DOHH2 (cell line): Measurements from ENCODE around the gene ESRRB.

ENCODE experiments used
- H3F3A ChIP-seq: fragments of 200-600 bp; sonication (generic), shearing (Covaris generic); 2 replicates; pipeline ENCODE4 v1.6.0; 2016; ENCODE audit warnings: antibody characterized with exemption, mild to moderate bottlenecking; ENCODE audit not compliant: control insufficient read depth, insufficient read depth
- H3K27ac ChIP-seq: fragments of 200-600 bp; sonication (generic); 2 replicates; pipeline ENCODE4 v1.5.1; 2014; ENCODE audit warnings: low read depth, mild to moderate bottlenecking, low read length, moderate library complexity
- H3K27me3 ChIP-seq: fragments of 200-600 bp; sonication (generic); 2 replicates; pipeline ENCODE4 v1.6.1; 2014; ENCODE audit warnings: mild to moderate bottlenecking, low read length, mixed read lengths; ENCODE audit not compliant: control insufficient read depth
- H3K36me3 ChIP-seq: fragments of 200-600 bp; sonication (generic); 2 replicates; pipeline ENCODE4 v1.6.1; 2014; ENCODE audit warnings: mild to moderate bottlenecking, low read length, moderate library complexity, mixed read lengths; ENCODE audit not compliant: control insufficient read depth
- H3K4me1 ChIP-seq: fragments of 200-600 bp; sonication (generic); 2 replicates; pipeline ENCODE4 v1.6.1; 2014; ENCODE audit warnings: mild to moderate bottlenecking, low read length, mixed read lengths; ENCODE audit not compliant: control insufficient read depth
- H3K4me2 ChIP-seq: fragments of 200-600 bp; sonication (generic); 2 replicates; pipeline ENCODE4 v1.6.0; 2014; ENCODE audit warnings: mild to moderate bottlenecking, low read length, moderate library complexity
- H3K4me3 ChIP-seq: fragments of 200-600 bp; sonication (generic); 2 replicates; pipeline ENCODE4 v1.5.1; 2014; ENCODE audit warnings: mild to moderate bottlenecking, low read length, mixed read lengths
- H3K79me2 ChIP-seq: fragments of 200-600 bp; sonication (generic); 2 replicates; pipeline ENCODE4 v1.6.1; 2014; ENCODE audit warnings: mild to moderate bottlenecking, low read length, mixed read lengths; ENCODE audit not compliant: control insufficient read depth
- H3K9me2 ChIP-seq: fragments of 200-600 bp; sonication (generic); replicated peaks from 2 replicates; pipeline ENCODE4 v1.6.1; 2014; ENCODE audit warnings: mild to moderate bottlenecking, low read length, mixed read lengths; ENCODE audit not compliant: control insufficient read depth
- H3K9me3 ChIP-seq: fragments of 200-600 bp; sonication (generic); 2 replicates; pipeline ENCODE4 v1.6.1; 2014; ENCODE audit warnings: antibody characterized with exemption, low read length, mixed read lengths; ENCODE audit not compliant: control insufficient read depth, insufficient read depth
- H4K20me1 ChIP-seq: fragments of 200-600 bp; sonication (generic); 2 replicates; pipeline ENCODE4 v1.6.0; 2014; ENCODE audit warnings: low read depth, mild to moderate bottlenecking, antibody characterized with exemption, low read length, moderate library complexity; ENCODE audit not compliant: control insufficient read depth, insufficient read depth
- CTCF ChIP-seq: fragments of 200-600 bp; sonication (generic); IDR thresholded peaks from one replicate; pipeline ENCODE4 v1.5.1; 2014; ENCODE audit warnings: antibody characterized with exemption, mild to moderate bottlenecking, low read depth, low read length; ENCODE audit not compliant: poor library complexity, severe bottlenecking
- EZH2phosphoT487 ChIP-seq: fragments of 200-600 bp; sonication (generic); IDR thresholded peaks from 2 replicates; pipeline ENCODE4 v1.6.1; 2017; ENCODE audit warnings: borderline replicate concordance, mild to moderate bottlenecking, antibody characterized with exemption, low read length, moderate library complexity, mixed read lengths

Gene ESRRB

GRCh38 chr14:76537906-76538647 lies 162.1 kb downstream of the ESRRB start:
- H3K79me2 ChIP-seq, result no peaks in the 10 kb centered on the region
- no peaks in the 10 kb centered on the region for H3K9me2 ChIP-seq
- H3K27ac ChIP-seq, result no peak overlapping the region
- no peaks in the 10 kb centered on the region for H4K20me1 ChIP-seq
- no peaks in the 10 kb centered on the region for H3K9me3 ChIP-seq
- TF ChIP-seq EZH2phosphoT487 (no peak), CTCF (no peak)
- no peak overlapping the region for H3K4me2 ChIP-seq
- no peaks in the 10 kb centered on the region for H3K36me3 ChIP-seq
- H3K4me1 ChIP-seq, result no peaks in the 10 kb centered on the region
- no peak overlapping the region for H3K4me3 ChIP-seq
- no peaks in the 10 kb centered on the region for H3F3A ChIP-seq
- H3K27me3 ChIP-seq, result no peaks in the 10 kb centered on the region

GRCh38 chr14:76538648-76539008 lies 162.7 kb downstream of the ESRRB start:
- no peaks in the 10 kb centered on the region for H3F3A ChIP-seq

GRCh38 chr14:76539130-76539529 lies 163.2 kb downstream of the ESRRB start:
- no peak overlapping the region for H3K27ac ChIP-seq
- no peak overlapping the region for H3K4me3 ChIP-seq
- TF ChIP-seq CTCF (no peak), EZH2phosphoT487 (no peak)
- no peaks in the 10 kb centered on the region for H3K9me3 ChIP-seq
- no peaks in the 10 kb centered on the region for H3F3A ChIP-seq
- H4K20me1 ChIP-seq, result no peaks in the 10 kb centered on the region
- H3K4me1 ChIP-seq, result no peaks in the 10 kb centered on the region
- no peaks in the 10 kb centered on the region for H3K36me3 ChIP-seq
- H3K27me3 ChIP-seq, result no peaks in the 10 kb centered on the region
- no peak overlapping the region for H3K4me2 ChIP-seq
- no peaks in the 10 kb centered on the region for H3K79me2 ChIP-seq
- no peaks in the 10 kb centered on the region for H3K9me2 ChIP-seq

More at GRCh38 chr14:76538648-76539008, 162.7 kb downstream of the ESRRB start:
- no peaks in the 10 kb centered on the region for H3K9me2 ChIP-seq
- H3K4me1 ChIP-seq, result no peaks in the 10 kb centered on the region
- no peak overlapping the region for H3K27ac ChIP-seq
- TF ChIP-seq CTCF (no peak), EZH2phosphoT487 (no peak)
- H4K20me1 ChIP-seq, result no peaks in the 10 kb centered on the region
- H3K36me3 ChIP-seq, result no peaks in the 10 kb centered on the region
- no peak overlapping the region for H3K4me3 ChIP-seq
- no peaks in the 10 kb centered on the region for H3K79me2 ChIP-seq
- H3K27me3 ChIP-seq, result no peaks in the 10 kb centered on the region
- H3K9me3 ChIP-seq, result no peaks in the 10 kb centered on the region
- H3K4me2 ChIP-seq, result no peak overlapping the region
